Amygdala (tissue), 56 donors: ENCODE measurements around the gene TIMP1.
"Not testable (repeated sequence)": the region's sequence is repeated elsewhere in the genome, so short reads cannot be mapped to it uniquely, and the experiment has no call there.

Experiments used
- DNase-seq, 56 donors: peaks; one replicate each; lab custom pipeline; 2025; lab: John Stamatoyannopoulos, UW

TIMP1 gene

GRCh38 chrX:47596256-47596655 is 14.0 kb downstream of the TIMP1 start:
- DNase-seq = no peak

- no peak for DNase-seq
Observed at GRCh38 chrX:47597222-47597621, 15.0 kb downstream of the TIMP1 start.

- not testable (repeated sequence) for DNase-seq
Observed at GRCh38 chrX:47603125-47603524, 20.9 kb downstream of the TIMP1 start.

DNA sequence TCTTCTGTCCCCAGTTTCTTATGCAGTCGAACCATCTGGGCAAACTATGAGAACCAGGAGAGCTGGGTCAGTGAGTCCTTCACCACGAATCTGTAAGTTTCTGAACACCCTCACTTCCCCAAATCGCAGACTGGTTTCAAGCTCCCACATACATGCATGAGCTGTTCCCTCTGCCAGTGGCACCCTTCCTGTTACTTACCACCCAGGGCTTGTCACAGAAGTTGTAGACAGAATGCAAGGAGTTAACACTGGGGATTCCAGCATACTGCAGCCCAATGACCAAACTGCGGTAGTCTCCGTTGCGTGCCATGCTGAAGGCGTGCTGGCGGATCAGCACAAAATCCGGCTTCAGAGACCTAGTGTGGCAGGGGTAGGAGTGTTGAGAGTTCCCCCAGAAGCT is 22.8 kb downstream of the TIMP1 start:
- no peak for DNase-seq

DNA sequence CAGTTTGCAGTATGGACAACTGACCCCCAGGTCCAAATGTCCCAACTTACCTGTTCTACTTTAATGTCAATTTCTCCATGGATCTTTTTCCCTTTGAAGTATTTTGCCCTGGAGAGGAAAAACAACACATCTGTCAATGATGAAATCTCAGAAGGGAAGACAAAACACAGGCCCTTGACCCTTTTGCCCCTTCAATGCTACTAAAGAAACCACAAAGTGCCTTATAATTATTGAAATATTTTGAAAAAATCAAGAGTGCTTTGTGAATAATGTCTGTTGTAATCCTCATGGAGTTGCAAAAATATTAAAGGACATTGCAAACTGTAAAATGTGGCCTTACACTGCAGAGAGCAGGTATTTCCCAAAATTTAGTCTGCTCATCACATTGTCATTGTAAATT is 24.9 kb downstream of the TIMP1 start:
- no peak for DNase-seq

DNA sequence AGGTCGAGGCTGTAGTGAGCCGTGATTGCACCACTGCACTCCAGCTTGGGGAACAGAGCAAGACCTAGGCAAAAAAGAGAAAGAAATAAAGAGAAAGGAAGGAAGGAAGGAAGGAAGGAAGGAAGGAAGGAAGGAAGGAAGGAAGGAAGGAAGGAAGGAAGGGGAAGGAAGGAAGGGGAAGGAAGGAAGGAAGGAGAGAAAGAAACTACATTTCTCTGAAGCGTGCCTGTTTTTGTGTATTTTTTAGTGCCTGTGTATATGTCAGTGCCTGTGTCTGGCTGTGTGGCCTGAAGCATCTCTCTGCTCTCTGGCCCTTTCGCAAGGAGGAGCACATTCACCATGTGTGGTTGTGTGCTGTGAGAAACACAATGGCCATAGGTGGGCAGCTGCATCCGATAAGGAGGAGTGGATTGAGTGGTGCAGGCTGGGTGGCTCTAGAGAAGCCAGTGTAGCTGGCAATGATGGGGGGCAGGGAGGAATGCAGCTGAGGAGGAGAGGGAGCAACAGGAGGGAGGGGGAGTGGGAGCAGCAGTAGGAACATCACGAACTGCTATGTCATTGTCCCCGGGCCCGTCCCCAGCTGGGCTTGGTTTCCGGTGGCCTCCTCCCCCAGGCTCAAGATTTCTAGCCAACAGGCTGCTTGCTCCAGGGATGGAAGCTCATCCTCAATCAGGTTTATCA is 26.0 kb downstream of the TIMP1 start:
- DNase-seq = peak in 24 of 56 donors; percentile 1 to 35 (median 6)

- DNase-seq = no peak
Observed at GRCh38 chrX:47610511-47610910, 28.3 kb downstream of the TIMP1 start.

GRCh38 chrX:47611489-47611888 is 29.3 kb downstream of the TIMP1 start:
- DNase-seq = no peak

DNA sequence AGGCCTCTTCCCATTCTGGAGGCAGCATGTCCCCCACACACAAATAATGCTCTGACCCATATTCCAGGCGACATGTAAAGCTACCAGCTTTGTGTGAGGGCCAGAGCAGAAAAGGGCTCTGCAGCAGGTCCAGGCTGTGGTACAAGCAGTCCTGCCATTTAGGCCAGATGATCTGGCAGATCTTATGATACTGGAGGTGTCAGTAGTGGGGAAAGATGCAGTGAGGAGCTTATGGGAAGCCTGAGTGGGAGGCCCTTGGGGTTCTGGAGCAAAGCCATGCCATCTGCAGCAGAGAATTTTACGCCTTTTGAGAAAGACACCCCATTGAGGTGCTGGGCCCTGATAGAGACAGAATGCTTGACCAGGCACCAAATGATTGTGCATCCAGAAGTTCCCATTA is 29.7 kb downstream of the TIMP1 start:
- DNase-seq = no peak

DNA sequence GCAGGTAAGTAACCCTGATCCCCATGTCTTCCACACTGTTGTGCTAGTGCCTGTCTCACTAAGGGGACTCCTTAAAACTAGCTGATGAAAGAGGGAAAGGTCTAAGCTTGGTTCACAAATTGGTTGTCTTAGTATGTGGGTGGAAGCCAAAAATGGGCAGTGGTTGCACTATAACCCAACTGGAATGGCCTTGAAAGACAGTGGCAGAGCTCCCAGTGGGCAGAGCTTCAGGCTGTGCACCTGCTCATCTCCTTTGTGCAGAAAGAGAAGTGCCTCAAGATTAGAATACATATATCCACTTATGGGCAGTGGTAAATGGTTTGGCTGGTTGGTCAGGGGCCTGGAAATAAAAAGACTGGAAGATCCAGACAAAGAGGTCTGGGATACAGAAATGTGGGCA is 30.2 kb downstream of the TIMP1 start:
- DNase-seq = no peak

GRCh38 chrX:47613082-47613481 is 30.8 kb downstream of the TIMP1 start:
- peak in 16 of 56 donors; percentile 1 to 27 (median 6) for DNase-seq

DNA sequence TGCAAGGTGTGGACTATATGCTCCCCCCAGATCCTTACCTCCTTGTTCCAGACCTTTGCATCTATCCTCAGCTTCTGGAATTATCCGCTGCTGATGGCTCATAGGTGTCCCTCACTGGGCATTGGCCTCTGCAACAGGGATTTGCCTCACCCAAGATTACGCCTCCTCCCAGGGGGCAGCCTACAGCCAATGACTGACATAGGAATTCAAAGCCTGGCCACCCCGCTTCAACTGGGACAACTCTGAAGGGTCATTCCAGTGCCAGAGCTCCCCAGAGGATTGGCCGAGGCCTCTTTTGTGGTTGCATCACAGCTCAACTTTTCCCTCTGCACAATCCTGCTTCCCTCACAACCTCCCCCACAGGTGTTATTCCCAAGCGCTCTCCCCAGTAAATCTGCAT is 32.4 kb downstream of the TIMP1 start:
- no peak for DNase-seq

DNA sequence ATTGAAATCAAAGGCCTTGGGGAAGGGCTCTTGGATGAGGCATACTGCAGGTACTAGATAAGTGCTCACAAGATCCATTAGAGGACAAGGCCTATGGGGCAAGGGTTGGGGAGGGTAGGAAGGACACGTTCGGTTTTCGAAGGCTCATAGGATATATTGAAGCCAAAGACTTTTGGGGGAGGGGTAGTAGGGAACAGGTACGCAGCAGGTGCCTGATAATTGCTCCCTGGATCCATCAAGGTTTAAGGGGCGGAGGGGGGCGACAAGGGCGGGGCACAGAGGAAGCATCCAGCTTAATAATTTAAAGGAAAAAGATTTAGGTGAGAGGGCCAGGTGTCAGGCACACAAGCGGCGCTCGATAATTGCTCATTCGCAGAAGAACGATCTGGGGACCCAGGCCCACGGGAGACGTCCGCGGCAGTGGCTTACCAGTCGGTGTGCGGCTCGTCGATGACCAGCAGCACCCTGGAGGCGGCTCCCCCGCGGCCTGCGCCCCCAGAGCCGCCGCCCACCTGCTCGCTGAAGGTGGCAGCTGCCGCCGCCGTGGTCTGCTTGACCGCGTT is 36.8 kb downstream of the TIMP1 start:
- DNase-seq = no peak

DNA sequence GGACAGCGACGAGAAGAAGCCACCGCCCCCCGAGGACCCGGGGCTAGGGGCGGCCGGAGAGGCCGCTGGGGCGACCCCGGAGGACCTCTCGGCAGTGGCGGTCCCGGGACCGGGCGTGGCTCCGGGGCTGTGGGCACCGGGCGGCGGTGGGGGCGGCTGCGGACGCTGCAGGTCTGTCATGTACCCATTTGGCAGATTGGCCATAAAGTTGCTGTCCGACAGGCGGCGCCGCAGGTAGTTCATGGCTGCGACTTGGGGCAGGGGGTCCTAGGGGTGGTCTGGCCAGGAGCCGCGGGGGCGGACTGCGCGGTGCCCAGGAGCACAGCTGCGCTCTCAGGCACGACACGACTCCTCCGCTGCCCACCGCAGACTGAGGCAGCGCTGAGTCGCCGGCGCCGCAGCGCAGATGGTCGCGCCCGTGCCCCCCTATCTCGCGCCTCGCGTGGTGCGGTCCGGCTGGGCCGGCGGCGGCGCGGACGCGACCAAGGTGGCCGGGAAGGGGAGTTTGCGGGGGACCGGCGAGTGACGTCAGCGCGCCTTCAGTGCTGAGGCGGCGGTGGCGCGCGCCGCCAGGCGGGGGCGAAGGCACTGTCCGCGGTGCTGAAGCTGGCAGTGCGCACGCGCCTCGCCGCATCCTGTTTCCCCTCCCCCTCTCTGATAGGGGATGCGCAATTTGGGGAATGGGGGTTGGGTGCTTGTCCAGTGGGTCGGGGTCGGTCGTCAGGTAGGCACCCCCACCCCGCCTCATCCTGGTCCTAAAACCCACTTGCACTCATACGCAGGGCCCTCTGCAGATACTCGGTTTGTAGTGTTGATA is 37.5 kb downstream of the TIMP1 start, which contains the start of gene SYN1:
Gene SYN1 (minus strand): TSS at position 372 of the 817 bp plus-strand sequence. CDS start 129 bp downstream, at position 243.
- DNase-seq = peak in 54 of 56 donors; percentile 1 to 82 (median 52)

DNA sequence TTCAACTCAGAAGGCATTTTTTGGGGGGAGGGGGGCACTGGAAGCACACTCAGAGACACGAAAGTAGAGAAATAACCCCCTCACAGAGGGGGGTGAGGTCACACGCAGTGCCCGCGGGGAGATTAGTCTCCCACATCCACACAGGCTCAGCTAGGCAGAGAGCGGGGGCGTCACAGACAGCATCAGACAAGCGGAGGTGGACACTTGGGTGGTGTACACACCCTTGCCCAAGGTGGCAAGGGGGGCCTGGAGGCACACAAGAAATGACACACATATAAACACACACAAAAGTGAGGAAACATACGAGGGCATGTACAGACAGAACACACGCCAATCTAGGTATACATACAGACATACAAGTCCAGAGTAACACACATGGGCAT is 38.1 kb downstream of the TIMP1 start:
- DNase-seq = peak in 1 of 56 donors; percentile 3

DNA sequence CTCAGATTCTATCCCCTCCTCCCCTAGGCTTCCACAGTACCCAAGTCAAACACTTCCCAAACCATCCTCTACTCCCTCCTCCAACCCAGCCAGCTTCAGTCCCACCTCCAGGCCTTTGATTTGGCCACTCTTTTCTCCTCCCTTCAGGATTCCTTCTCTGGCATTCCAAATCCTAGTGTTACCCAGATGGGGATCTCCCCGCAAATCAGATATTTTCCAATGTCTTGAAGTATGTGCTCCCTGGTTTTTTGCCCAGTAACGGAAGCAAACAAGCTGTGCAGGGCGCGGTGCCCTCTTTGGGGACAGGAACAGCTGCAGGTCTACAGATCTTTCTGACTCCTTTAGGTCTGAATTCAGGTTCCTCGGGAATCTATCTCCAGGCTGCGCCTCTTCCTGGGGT is 39.6 kb downstream of the TIMP1 start:
- DNase-seq = no peak

- peak in 45 of 56 donors; percentile 2 to 70 (median 48) for DNase-seq
Observed at GRCh38 chrX:47623540-47624027, 41.3 kb downstream of the TIMP1 start.

- DNase-seq = no peak
Observed at GRCh38 chrX:47625365-47625764, 43.1 kb downstream of the TIMP1 start.

DNA sequence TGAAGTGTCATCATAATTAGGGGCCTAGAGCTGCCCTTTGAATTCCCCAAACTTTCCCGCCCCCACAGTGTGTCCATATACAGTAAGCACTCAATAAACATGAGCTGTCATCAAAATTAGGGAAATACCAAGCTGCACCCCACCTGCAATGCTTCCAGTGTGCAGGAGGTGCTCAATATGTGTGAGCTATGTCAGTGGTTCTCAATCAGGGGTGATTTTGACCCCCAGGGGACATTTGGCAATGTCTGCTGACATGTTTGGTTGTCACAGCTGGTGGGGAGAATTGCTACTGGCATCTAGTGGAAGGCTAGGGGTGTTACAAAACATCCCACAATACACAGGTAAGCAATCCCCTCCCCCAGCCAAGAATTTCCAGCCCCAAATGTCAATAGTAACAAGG is 46.7 kb downstream of the TIMP1 start:
- DNase-seq = no peak

DNA sequence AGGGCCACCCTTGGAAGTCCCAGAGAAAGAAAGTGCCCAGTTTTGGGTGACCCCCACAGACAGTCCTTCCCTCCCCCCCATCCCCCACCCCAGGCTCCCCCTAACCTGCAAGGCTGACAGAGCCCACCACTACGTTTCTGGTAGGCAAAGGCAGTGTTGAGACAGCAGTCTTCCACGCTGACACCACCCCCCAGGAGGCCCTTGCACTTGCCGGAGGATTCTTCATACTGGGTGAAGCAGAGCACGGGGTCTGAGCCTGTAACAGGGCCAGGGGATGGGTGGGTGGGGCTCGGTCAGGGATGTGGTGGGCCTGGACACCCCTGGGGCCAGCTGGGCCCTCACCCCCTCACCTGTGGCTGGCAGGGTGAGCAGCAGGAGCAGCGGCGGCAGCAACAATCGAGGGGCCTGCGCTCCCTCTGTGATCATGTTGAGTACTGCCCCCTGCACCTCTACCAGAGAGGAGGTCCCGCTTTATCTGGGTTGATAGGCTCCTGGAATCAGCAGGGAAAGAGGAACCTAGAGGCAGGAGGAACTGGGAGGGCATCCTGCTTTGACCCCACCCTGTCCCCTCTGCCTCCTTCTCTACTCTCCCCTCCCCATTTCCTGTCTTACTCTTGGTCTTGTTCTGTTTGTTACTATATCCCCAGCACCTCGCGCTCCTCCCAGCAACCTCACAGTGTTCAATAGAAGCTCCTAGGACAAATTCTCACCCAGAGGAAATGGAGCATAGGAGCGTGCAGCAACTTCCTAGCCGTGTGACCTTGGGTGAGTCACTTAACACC is 47.4 kb downstream of the TIMP1 start, which contains the start of gene CFP:
Gene CFP (minus strand): TSS at position 512 of the 782 bp plus-strand sequence. CDS start 86 bp downstream, at position 426.
- DNase-seq = no peak
